PFSK-1 (cell line): ENCODE measurements around the gene SMARCA1.

Experiments
- FOXP2 ChIP-seq: optimal IDR thresholded peaks from 2 replicates; pipeline ENCODE3; 2011; ENCODE audit warnings: borderline replicate concordance, control low read depth, inconsistent platforms; ENCODE audit not compliant: insufficient read depth; ENCODE audit errors: extremely low read length, extremely low read depth
- POLR2AphosphoS5 ChIP-seq: IDR thresholded peaks from 2 replicates; pipeline ENCODE4 v1.6.1; 2012; ENCODE audit warnings: low read depth, mild to moderate bottlenecking, control low read depth, low read length, moderate library complexity
- SIN3A ChIP-seq: IDR thresholded peaks from 2 replicates; pipeline ENCODE4 v1.6.1; 2012; ENCODE audit warnings: mild to moderate bottlenecking, low read length, moderate library complexity, borderline replicate concordance; ENCODE audit not compliant: insufficient read depth
- TAF1 ChIP-seq: IDR thresholded peaks from 2 replicates; pipeline ENCODE4 v1.6.1; 2012; ENCODE audit warnings: low read length, control low read depth, borderline replicate concordance; ENCODE audit not compliant: insufficient read depth
- TF ChIP-seq, protein P1 (sequence below), 2 experiments: IDR thresholded peaks; 2 replicates each; pipeline versions ENCODE4 v1.6.1 to v1.8.0; 2011 to 2012; ENCODE audit warnings: low read depth in 2 of 2, low read length in 2 of 2, control low read depth in 1 of 2, inconsistent platforms in 1 of 2, mild to moderate bottlenecking in 1 of 2, moderate library complexity in 1 of 2; ENCODE audit not compliant: insufficient read depth in 1 of 2

Gene SMARCA1

GRCh38 chrX:129433945-129434344, 89.3 kb downstream of the SMARCA1 start:
- TF ChIP-seq FOXP2 (no peak), SIN3A (no peak), POLR2AphosphoS5 (no peak), TAF1 (no peak)
- TF ChIP-seq, protein P1, sequence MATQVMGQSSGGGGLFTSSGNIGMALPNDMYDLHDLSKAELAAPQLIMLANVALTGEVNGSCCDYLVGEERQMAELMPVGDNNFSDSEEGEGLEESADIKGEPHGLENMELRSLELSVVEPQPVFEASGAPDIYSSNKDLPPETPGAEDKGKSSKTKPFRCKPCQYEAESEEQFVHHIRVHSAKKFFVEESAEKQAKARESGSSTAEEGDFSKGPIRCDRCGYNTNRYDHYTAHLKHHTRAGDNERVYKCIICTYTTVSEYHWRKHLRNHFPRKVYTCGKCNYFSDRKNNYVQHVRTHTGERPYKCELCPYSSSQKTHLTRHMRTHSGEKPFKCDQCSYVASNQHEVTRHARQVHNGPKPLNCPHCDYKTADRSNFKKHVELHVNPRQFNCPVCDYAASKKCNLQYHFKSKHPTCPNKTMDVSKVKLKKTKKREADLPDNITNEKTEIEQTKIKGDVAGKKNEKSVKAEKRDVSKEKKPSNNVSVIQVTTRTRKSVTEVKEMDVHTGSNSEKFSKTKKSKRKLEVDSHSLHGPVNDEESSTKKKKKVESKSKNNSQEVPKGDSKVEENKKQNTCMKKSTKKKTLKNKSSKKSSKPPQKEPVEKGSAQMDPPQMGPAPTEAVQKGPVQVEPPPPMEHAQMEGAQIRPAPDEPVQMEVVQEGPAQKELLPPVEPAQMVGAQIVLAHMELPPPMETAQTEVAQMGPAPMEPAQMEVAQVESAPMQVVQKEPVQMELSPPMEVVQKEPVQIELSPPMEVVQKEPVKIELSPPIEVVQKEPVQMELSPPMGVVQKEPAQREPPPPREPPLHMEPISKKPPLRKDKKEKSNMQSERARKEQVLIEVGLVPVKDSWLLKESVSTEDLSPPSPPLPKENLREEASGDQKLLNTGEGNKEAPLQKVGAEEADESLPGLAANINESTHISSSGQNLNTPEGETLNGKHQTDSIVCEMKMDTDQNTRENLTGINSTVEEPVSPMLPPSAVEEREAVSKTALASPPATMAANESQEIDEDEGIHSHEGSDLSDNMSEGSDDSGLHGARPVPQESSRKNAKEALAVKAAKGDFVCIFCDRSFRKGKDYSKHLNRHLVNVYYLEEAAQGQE (IDR thresholded peaks at IDR 0.05; ENCODE audit: insufficient read depth in 1 of 2, low read depth in 2 of 2, low read length in 2 of 2) = no peak

DNA sequence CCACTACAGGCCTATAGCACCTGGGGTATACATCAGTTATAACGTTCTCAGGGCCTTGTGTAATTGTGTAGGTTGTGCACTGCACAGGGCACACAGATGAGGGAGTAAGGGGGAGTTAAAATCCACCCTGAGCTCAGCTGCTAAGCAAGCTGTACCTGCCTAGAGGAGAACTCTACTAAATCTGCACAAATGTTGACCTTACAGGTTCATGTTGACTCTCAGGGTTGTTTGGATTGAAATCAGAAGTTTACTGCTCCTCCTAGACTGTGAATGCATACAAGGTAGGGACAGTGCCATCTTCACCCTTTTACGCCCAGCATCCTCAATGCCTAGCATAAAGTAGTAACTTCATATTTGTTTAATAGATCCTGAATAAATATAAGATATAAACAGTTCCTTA, 89.8 kb downstream of the SMARCA1 start:
- TF ChIP-seq, protein P1 (IDR thresholded peaks at IDR 0.05; ENCODE audit: insufficient read depth in 1 of 2, low read depth in 2 of 2, low read length in 2 of 2) = no peak
- TF ChIP-seq POLR2AphosphoS5 (no peak), FOXP2 (no peak), SIN3A (no peak), TAF1 (no peak)

DNA sequence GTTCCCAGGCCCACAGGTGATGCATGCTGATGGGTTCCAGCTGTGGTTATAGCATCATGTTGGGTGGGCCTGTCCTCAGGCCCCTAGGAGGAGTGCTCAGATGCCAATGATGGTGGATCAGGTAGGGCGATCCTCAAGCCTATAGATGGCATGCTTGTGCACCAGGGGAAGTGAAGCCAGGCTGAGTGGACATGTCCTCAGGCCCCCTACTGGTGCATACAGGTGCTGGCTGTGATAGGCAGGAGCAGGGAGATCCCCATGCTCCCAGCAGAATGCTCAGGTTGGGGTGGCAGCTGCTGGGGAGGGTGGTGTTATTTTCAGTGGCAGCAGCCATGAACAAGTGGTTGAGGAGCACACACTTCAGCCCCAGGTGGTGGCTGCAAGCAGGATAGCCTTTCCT, 96.0 kb downstream of the SMARCA1 start:
- no peak for TF ChIP-seq TAF1
- TF ChIP-seq SIN3A = no peak
- TF ChIP-seq, protein P1 (IDR thresholded peaks at IDR 0.05; ENCODE audit: insufficient read depth in 1 of 2, low read depth in 2 of 2, low read length in 2 of 2) = no peak
- no peak for TF ChIP-seq POLR2AphosphoS5
- no peak for TF ChIP-seq FOXP2

GRCh38 chrX:129423191-129423590, 100.1 kb downstream of the SMARCA1 start:
- TF ChIP-seq, protein P1 (IDR thresholded peaks at IDR 0.05; ENCODE audit: insufficient read depth in 1 of 2, low read depth in 2 of 2, low read length in 2 of 2) = no peak
- TF ChIP-seq POLR2AphosphoS5 (no peak), TAF1 (no peak), SIN3A (no peak), FOXP2 (no peak)

DNA sequence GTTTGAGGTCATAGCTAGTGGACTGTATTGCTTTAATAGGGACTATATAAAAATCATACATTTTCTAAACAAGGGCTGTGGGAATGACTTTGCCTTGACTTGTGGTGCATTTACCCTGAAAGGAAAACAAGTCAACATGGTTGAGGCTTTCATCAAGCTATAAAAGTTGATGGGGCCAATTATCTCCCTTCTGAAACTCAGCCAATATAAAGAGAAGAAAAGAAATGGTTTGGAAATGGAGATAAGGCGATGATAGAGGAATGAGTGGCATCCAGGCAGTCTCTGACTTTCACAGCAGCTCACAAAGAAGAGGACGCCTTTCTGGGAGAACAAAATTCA, 118.7 kb downstream of the SMARCA1 start:
- TF ChIP-seq SIN3A = no peak
- no peak for TF ChIP-seq POLR2AphosphoS5
- no peak for TF ChIP-seq FOXP2
- TF ChIP-seq, protein P1 (IDR thresholded peaks at IDR 0.05; ENCODE audit: insufficient read depth in 1 of 2, low read depth in 2 of 2, low read length in 2 of 2) = no peak
- TF ChIP-seq TAF1 = no peak
